ENCODE measurements around the gene TEX11.

The TEX11 gene

DNA sequence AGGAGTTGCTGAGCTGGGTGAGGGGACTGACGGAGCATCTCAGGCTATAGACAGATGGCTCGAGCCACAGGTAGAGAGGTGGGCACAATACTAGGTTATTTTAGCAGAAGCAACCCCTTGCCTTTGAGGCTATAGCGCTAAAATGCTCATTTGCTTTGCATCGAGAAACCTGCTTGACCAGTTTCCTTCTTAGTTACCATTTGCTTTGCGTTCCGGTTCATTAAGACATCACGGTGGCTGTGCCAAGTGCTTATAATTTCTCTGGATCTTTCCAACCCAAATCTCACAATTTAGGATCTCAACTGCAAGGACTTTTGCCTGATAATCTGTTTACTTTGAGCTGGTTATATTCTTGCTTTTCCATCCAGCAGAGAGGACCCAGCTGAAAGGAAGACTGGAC is 423.0 kb downstream of the TEX11 start:
- Histone ChIP-seq H3K4me3 (ENCODE audit: low read depth, low read length, poor library complexity, severe bottlenecking) (no peak overlapping the region), H3K9ac (ENCODE audit: low read length) (no peak overlapping the region), H3K9me2 (ENCODE audit: low read depth, low read length) (no peaks in the 10 kb centered on the region), H3K27me3 (ENCODE audit: insufficient read depth, low read length) (no peaks in the 10 kb centered on the region), H2AFZ (ENCODE audit: low read length) (no peak overlapping the region), H3F3A (ENCODE audit: insufficient read depth, low read length) (no peaks in the 10 kb centered on the region), H4K20me1 (ENCODE audit: insufficient read depth, low read length) (no peaks in the 10 kb centered on the region), H3K27ac (ENCODE audit: low read depth, low read length, poor library complexity, severe bottlenecking) (no peak overlapping the region), H3K4me2 (ENCODE audit: low read length) (no peak overlapping the region), H3K9me3 (ENCODE audit: low read length) (no peaks in the 10 kb centered on the region), H3K79me2 (ENCODE audit: insufficient read depth, low read length) (no peaks in the 10 kb centered on the region), H3K4me1 (ENCODE audit: insufficient read depth, low read length, severe bottlenecking) (no peaks in the 10 kb centered on the region), H3K36me3 (ENCODE audit: insufficient read depth, low read length) (peaks cover under 1% of the 10 kb centered on the region; the same call in 1 of the 2 replicates)
- TF ChIP-seq, protein P1, sequence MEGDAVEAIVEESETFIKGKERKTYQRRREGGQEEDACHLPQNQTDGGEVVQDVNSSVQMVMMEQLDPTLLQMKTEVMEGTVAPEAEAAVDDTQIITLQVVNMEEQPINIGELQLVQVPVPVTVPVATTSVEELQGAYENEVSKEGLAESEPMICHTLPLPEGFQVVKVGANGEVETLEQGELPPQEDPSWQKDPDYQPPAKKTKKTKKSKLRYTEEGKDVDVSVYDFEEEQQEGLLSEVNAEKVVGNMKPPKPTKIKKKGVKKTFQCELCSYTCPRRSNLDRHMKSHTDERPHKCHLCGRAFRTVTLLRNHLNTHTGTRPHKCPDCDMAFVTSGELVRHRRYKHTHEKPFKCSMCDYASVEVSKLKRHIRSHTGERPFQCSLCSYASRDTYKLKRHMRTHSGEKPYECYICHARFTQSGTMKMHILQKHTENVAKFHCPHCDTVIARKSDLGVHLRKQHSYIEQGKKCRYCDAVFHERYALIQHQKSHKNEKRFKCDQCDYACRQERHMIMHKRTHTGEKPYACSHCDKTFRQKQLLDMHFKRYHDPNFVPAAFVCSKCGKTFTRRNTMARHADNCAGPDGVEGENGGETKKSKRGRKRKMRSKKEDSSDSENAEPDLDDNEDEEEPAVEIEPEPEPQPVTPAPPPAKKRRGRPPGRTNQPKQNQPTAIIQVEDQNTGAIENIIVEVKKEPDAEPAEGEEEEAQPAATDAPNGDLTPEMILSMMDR (IDR thresholded peaks at IDR 0.05; ENCODE audit: low read length) = no peak
- no peak for TF ChIP-seq EZH2 (IDR thresholded peaks at IDR 0.05; ENCODE audit: borderline replicate concordance, low read length)

DNA sequence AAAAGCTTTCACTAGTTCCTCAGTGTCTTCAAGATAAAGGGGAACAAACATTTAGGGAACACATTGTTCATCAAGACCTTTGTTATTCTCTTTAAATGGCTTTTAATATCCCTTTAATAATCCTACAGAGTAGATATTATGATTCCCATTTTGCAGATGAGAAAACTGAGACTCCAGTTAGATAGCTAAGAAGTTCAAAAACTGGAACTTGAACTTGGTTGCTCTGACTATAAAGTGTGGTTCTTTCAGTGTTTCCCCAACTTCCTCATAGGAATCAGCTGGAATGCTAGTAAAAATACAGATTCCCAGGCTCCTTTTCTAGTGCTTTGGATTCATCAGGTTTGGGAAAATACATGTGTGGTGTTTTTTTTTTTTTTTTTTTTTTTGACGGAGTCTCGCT is 426.2 kb downstream of the TEX11 start:
- Histone ChIP-seq H3K36me3 (ENCODE audit: insufficient read depth, low read length) (peaks cover 2% of the 10 kb centered on the region; the same call in 1 of the 2 replicates), H3K4me3 (ENCODE audit: low read depth, low read length, poor library complexity, severe bottlenecking) (no peak overlapping the region), H3K9me3 (ENCODE audit: low read length) (no peaks in the 10 kb centered on the region), H4K20me1 (ENCODE audit: insufficient read depth, low read length) (no peaks in the 10 kb centered on the region), H3K4me1 (ENCODE audit: insufficient read depth, low read length, severe bottlenecking) (no peaks in the 10 kb centered on the region), H3K27me3 (ENCODE audit: insufficient read depth, low read length) (no peaks in the 10 kb centered on the region), H3F3A (ENCODE audit: insufficient read depth, low read length) (no peaks in the 10 kb centered on the region), H3K79me2 (ENCODE audit: insufficient read depth, low read length) (no peaks in the 10 kb centered on the region), H3K27ac (ENCODE audit: low read depth, low read length, poor library complexity, severe bottlenecking) (no peak overlapping the region), H3K9ac (ENCODE audit: low read length) (no peak overlapping the region), H3K4me2 (ENCODE audit: low read length) (no peak overlapping the region), H3K9me2 (ENCODE audit: low read depth, low read length) (no peaks in the 10 kb centered on the region), H2AFZ (ENCODE audit: low read length) (no peak overlapping the region)
- TF ChIP-seq, protein P1 (IDR thresholded peaks at IDR 0.05; ENCODE audit: low read length) = no peak
- no peak for TF ChIP-seq EZH2 (IDR thresholded peaks at IDR 0.05; ENCODE audit: borderline replicate concordance, low read length)

DNA sequence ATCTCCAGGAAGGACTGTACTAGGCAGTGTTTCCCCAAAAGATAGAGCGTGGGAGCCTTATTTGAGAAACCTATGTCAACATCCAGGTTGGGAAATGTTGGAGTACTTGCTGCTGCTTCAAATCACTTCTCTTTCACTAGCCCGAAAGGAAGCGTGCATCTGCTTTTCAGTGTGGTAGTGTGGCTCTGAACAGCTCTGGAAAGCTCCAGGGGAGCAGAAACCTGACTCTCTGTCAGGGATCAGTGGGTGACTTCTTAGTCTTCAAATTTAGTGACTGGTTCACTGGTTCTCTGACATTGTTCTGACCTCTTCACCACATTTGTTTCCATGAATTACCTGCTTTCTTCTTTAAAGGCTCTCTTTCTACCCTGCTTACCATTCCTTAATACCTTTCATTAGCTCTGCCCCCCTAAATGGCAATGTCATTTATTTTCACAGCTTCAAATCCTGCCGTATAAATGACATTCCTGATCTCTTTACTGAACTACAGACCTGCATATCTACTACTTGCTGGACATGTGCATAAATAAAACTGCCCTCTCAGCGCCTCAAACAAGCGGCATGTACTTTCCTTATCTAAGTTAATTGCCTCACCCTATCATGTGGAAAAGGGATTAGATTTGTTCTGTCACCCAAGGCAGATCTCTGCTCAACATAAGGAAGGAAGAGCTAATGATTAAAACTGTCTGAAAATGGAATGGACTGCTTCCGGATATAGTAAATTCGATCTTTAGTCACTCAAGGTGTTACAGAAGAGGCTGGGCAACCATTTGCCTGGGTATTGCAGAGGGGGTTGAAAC is 426.8 kb downstream of the TEX11 start:
- H3K79me2 ChIP-seq (ENCODE audit: insufficient read depth, low read length) = no peaks in the 10 kb centered on the region
- no peaks in the 10 kb centered on the region for H3K9me2 ChIP-seq (ENCODE audit: low read depth, low read length)
- H3F3A ChIP-seq (ENCODE audit: insufficient read depth, low read length) = no peaks in the 10 kb centered on the region
- H2AFZ ChIP-seq (ENCODE audit: low read length) = no peak overlapping the region
- H3K36me3 ChIP-seq (ENCODE audit: insufficient read depth, low read length) = peaks cover 2% of the 10 kb centered on the region; the same call in 1 of the 2 replicates
- no peak overlapping the region for H3K4me3 ChIP-seq (ENCODE audit: low read depth, low read length, poor library complexity, severe bottlenecking)
- H3K27me3 ChIP-seq (ENCODE audit: insufficient read depth, low read length) = no peaks in the 10 kb centered on the region
- H3K4me1 ChIP-seq (ENCODE audit: insufficient read depth, low read length, severe bottlenecking) = no peaks in the 10 kb centered on the region
- no peak overlapping the region for H3K27ac ChIP-seq (ENCODE audit: low read depth, low read length, poor library complexity, severe bottlenecking)
- H3K9ac ChIP-seq (ENCODE audit: low read length) = no peak overlapping the region
- H3K9me3 ChIP-seq (ENCODE audit: low read length) = no peaks in the 10 kb centered on the region
- TF ChIP-seq, protein P1 (IDR thresholded peaks at IDR 0.05; ENCODE audit: low read length) = no peak
- TF ChIP-seq EZH2 (IDR thresholded peaks at IDR 0.05; ENCODE audit: borderline replicate concordance, low read length) = no peak
- no peaks in the 10 kb centered on the region for H4K20me1 ChIP-seq (ENCODE audit: insufficient read depth, low read length)
- no peak overlapping the region for H3K4me2 ChIP-seq (ENCODE audit: low read length)
